GM18858 (cell line): Measurements from ENCODE around the gene SH2B3.
A peak's percentile ranks its signal among the peaks of the same experiment; 100 is the strongest.

ENCODE experiments used
- ATAC-seq: cut with Tn5 transposase; IDR thresholded peaks from one replicate; pipeline ENCODE4 v1.9.1; 2021; ENCODE audit not compliant: unreplicated experiment

The SH2B3 gene

DNA sequence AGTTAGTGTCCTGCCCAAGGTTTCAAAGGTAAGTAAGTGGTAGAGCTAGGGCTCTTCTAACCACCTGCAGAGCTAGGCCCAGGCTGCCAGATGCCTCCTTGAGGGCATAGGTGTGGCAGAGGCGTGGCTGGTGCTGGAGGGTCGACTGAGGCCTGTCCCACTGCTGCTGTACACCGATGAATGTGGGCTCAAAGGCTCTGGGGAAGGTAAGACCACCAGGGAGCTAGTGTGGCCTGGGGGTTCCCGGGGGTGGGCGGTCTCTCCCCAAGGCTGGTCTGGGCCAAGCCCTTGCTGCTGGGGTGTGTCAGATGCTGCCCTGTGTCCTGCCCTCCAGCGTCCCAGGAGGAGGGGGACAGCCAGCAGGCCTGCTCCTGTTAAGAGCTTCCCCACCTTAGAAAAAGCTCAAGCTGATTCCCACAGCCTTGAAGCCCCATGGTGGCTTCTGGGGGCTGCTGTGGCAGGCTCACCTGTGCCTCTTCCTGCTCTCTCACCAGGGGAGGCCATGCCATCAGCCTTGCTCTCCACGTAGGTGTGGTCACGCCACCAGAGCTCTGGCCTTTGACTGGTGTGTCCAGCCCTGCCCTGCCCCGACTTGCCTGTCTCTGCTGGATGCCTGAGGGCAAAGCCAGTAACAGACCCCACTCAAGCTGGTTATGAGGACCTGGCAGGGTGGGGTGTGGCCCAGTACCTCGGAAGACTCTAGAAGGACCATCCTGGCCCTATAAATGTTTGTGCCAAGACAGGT is 36.8 kb downstream of the SH2B3 start:
- ATAC-seq = no peak

DNA sequence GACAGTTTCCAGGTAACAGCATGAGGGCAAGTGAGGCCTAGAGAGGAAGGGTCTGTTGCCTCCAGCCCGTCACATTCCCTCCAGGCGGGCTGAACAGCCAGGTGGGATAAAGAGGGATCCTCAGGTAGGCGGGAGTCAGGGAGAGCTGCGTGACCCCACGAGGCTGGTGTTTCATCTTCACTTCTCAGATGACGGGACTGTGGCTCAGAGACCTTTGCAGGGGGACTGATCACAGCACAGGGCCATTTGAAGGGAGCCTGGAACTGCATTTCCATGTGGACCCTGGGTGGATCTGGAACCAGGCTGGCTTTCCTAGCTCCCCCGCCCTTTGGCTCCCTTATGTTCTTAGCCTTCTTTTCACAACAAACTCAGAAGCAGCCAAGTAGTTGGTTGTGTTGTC is 37.4 kb downstream of the SH2B3 start:
- ATAC-seq = no peak

DNA sequence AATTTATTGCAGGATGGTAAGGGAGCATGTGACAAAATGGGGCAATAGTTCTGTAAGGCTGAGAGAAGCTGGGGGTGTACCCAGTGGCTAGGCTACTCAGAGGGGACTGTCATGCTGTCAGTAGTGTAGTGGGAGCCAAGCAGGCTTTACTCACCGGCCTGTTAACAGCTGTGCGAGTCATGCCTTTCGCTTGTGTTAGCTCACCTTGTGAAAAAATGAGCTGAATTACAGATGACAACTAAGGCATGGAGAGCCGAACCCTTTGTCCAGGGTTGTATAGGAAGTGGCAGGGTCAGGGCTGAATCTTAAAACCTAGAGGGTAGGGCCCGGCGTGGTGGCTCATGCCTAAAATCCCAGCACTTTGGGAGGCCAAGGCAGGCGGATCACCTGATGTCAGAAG is 37.9 kb downstream of the SH2B3 start:
- ATAC-seq = no peak

DNA sequence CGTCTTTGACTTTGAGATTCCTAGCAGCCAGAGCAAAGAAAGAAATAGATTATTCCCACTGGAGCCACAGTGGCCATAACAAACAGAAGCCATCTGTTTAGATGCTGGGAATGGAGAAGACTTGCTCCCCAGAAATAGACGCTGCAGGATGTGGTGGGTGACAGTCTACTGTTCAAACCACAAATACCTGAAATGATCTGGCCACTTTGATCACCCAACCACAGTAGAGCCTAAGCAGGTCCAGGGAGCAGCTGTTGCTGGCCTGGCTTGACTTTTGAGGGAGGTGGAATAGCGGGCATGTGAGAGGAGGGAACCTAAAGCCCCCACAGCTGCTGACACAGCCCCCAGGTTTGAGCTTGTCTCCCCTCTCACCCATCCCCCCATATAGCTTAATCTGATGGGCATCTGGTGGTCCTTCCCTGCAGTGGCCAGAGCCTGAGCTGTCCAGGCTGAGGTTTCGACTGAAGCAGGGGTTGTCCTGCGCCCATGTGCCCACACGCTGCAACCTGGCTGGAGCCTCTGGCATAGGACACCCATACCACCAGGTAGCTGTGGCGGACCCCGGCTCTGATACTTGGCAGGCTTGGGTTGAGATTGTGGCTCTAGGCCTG is 38.7 kb downstream of the SH2B3 start:
- no peak for ATAC-seq

DNA sequence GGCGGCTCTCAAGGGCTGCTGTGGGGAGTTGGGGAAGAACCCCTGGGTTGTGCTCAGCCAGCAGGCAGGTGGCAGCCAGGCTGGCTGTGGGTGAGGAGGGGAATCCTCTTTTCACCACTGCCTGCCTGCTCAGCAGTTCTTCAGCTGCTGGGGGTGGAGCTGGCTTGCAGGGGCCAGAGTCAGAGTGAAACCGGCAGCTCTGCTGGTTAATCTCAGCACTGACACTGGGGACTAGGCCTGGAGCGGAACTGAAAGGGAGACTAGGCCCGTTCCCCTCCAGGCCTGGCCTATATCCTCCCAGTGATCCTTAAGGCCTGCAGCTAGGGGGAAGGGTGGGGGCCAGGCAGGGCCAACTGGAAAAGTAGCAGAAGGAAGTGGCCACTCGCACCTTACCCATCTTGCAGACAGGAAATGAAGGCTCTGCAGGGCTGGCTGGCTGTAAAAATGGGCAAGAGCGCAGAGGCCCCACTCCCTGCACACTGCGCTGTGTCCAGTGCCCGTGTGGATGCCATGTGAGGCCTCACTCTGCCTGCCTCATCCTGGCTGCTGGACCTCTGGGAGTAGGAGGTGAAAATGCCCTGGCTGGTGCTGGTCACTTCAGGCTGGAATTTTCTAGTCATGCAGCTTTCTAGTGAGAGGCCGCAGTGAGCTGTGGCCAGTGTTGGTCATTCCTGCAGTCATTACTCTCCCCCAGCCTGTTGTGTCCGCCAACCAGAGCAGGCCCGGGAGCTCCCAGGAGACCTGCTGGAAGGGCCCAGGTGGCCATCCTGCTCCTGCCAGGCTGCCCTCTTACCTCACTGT is 39.4 kb downstream of the SH2B3 start:
- peak; percentile 79 for ATAC-seq

DNA sequence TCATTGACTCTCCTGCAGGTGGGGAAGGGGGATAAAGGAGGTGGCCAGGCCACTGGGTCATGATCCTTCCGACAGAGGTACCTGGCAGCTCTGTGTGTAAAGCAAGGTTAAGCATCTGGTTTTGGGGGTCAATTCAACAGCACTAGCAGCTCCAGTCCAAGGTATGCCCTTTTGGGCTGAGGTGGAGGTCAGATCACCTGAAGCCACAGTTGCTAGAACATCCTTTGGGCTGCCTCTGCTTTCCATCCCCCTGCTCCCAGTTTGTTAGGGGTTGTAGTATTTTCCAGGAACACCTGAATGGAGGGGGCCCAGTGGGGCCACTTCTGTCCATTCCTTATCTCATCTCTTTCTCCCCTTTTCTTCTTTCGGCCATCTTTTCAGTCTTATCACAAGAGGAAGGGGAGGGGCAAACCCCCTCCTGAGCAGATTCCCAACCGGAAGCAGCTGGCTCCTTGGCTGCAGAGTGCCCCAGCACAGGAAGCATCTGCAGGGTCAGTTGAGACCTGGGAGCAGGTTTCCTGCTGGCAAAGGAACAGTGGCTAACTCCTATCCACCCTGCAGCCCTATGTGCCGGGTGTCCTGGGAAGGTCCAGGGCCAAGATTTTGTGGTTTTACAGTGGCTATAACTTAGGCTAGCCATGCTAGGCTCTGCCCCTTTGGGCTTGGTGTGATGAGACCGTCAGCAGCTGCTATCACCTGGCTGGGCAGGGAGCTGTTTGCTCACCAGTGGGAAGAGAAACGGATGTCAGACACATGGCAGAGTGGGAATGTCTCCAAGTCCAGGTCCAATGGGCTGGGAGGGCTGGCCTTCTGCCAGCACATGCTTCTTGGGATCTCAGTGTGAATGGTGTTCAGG is 40.2 kb downstream of the SH2B3 start:
- no peak for ATAC-seq

DNA sequence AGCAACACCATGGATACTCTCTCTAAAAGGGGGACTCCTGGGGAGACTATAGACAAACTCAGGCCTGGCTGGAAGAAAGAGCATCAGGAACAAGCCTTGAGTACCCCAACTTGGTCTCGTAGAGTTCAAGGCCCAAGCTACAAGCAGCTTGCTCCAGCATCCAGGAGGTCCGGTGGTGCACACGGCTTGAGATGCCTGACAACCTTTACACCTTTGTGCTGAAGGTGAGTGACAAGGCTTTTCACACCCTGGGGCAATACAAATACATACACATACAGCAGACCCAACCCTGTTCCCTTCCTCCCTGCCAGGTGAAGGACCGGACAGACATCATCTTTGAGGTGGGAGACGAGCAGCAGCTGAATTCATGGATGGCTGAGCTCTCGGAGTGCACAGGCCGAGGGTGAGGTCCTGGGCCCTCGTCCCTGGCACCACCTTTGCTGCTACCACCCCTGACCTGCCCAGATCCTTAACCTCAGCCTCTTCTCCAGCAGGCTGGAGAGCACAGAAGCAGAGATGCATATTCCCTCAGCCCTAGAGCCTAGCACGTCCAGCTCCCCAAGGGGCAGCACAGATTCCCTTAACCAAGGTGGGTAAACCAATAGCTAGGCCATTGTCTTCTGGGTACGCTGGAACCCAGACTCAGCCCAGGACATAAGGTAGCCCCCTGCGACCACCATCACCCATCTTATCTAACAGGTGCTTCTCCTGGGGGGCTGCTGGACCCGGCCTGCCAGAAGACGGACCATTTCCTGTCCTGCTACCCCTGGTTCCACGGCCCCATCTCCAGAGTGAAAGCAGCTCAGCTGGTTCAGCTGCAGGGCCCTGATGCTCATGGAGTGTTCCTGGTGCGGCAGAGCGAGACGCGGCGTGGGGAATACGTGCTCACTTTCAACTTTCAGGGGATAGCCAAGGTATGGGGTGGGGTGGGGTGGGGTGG is 41.2 kb downstream of the SH2B3 start:
- no peak for ATAC-seq

DNA sequence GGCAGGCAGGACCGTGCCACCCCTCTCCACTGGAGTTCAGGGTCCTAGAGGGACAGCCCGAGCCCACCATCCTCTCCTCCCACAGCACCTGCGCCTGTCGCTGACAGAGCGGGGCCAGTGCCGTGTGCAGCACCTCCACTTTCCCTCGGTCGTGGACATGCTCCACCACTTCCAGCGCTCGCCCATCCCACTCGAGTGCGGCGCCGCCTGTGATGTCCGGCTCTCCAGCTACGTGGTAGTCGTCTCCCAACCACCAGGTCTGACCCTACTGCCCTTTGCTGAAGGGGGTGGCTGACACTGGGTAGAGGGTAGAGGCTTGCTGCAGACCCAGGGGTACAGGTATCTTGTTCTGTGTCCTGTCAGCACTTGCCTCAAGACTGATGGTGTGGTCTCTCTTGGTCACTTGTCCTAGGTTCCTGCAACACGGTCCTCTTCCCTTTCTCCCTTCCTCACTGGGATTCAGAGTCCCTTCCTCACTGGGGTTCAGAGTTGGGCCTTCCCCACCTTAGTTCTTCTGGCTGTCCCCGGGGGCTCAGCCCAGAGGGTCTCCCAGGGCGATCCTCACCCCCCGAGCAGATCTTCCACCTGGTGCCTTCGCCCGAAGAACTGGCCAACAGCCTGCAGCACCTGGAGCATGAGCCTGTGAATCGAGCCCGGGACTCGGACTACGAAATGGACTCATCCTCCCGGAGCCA is 42.0 kb downstream of the SH2B3 start:
- no peak for ATAC-seq

DNA sequence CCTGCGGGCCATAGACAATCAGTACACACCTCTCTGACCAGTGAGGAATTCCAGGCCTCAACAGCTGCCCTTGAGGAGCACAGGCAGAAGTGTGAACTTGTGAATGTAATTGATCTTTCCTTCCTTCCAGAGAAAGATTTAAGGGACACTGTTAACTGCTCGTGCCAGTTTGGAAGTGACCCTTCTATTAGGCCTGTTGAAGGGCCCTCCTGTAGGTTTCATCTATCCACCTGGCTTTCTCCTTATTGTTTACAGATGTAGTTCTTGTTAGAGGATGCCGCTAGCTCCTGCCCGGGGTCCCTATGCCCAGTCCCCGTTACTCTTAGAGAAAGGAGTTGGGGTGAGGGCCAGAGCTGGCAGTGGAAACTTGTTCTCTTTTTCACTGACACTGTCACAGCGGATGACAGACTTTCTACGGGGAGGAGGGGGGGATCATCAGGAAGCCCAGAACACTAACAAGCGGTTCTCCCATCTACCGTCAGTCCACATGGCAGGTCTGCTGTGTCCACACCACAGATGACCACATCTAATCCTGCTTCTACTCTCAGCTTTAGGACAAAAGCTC is 42.6 kb downstream of the SH2B3 start:
- no peak for ATAC-seq

DNA sequence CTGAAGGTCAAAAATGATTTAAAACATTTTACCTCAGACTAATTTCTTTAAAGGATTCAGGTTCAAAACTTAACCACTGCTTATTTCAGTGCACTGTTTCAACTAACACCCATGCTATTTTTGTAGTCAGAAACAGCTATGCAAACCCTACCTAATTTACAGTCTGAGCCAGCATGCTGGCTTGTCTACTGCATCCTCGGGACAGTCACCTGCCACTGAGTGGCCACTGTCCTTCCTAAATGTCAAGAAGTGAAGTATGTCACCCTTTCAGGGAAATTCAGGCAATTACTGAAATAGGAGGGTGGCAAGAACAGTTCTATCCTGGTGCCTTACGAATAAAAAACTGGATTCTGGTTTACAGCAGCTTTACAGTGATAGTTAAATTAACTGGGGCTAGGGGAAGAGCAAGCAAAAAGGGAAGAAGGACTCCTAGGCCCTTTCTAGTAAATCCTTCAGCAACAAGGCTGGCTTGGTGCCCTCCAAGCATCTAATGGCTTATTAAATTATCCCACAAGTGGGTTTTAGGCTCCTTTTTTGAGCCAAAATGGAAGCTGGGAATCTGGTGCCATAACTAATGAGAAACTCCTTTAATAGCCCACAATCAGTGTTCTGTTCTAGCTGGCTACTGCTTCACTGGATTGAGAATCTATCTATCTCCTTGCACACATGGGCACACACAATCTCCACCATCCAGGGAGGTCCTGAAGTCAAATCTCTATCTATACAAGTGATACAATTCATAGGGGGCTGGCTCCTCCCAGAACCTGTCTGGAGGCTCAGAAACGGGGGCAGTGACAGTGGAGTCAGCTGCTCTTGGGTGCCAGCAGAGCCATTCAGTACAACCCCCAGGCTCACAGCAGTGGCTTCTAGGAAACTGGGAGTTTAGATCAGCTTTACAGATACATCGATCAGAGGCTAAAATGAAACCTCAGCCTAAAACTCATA is 43.4 kb downstream of the SH2B3 start:
- ATAC-seq = no peak

DNA sequence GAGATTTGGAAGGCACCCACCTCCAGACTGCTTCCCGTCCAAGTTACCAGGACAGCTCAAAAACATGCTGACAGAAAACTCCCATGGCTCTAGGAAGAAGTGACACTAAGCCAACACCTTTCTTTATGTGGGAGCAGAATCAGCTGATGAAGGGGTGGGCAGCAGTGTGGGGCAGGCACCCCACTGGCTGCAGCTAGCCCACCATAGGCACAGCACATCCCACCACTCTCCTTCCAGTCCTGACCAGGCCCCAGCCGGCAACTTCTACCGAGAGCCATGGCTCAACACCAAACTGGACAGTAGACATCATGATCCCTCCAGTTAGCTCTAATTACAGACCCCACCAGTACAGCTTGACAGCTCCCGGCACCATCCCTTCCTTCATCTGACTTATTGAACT is 45.0 kb downstream of the SH2B3 start:
- ATAC-seq = no peak

DNA sequence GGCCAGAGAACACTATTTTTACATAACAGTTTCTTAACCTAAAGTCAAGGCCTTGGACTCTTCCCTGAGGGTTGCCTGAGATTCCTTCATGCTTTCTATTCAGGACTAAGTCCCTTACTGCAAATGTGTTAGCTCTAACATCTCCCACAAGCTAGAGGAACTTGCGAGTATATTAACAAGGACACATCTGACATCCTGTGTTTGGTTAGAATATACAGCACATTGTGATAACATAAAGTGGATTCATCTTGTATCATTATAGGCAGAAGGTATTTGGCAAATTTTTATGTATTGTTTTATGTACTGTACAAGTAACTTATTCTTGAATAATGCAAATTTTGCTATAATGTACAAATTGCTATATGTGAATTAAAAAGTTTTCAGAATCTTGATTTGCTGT is 45.5 kb downstream of the SH2B3 start:
- ATAC-seq = no peak

DNA sequence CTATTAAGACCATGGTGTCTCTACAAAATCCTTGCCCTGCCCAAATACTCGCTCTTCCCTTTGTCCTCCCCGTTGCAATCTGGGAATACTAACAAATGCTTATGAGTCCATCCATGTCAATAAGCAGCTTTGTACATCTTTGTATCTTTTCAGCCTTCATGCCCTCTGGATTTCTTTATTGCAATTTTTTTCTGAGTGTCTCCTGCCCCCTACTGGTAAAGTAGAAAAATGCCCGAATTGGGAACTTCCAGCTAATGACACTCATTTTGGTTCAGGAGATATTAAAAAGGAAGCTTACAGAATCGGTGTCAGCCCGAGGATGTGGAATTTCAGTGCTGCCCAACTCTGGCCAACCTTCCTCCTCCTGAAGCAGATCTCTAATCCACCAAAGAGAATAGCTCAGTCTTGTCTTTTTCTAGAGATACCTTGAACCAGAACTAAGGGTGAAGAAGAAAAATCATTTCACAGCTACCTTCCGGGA is 46.0 kb downstream of the SH2B3 start:
- no peak for ATAC-seq

DNA sequence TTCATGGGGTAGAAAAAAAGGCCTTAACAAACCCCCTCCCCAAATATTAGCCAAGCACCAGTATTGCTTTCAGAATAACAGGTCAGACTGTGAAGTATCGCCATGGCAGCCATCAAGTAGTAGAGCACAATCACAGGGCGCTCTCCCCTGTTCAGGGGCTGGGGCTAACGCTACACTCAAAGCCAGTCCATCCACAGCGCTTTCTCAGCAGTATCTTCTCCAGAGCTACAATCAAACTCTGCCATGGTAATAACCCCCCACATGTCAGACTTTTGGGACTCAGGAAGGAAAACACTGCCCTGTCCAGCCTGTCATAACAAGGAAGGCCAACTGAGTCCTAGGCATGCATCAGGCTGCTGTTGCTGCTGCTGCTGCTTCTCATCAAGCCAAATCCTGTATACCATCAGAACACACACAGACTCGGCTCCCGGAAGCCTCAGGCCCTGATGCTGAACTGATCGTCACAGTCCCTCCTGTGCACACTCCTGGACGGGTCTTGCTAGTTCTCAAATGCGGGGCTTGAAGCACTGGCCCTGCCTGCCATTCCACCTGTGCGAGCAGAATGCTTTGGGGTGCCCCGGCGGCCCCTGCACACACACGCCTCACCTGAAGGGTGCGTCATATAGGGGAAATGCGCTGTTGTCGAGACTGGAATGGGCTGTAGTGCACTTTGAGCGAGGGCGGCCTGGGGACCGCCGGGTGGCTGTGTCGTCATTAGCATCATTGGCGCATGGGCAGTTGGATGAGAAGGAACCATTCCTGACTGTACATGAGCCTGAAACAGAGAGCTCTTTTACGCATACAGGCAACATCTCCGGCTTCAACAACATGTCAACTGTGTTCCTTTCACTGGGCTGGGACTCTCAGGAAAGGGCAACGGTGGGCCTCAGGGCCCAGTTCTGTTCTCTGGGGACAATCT is 47.6 kb downstream of the SH2B3 start:
- ATAC-seq = no peak

DNA sequence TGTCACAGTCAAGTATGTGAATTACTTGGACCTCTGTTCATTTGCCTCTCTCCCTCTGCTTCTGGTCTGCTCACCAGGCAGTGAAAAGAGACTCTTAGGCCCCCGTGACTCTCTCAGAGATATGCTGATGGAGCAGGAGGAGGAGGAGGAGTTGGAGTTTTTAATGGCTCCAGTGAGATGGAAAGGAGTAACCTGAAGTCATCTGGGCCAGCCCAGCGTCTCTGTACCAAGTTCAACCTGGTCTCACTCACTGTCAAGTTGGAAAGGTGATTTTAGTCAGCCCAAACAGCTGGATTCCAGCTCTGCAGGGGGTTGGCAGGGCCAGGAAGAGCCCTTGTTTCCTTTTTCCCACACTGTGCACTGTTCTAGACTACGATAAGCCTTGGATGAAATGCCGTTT is 48.6 kb downstream of the SH2B3 start:
- ATAC-seq = no peak

DNA sequence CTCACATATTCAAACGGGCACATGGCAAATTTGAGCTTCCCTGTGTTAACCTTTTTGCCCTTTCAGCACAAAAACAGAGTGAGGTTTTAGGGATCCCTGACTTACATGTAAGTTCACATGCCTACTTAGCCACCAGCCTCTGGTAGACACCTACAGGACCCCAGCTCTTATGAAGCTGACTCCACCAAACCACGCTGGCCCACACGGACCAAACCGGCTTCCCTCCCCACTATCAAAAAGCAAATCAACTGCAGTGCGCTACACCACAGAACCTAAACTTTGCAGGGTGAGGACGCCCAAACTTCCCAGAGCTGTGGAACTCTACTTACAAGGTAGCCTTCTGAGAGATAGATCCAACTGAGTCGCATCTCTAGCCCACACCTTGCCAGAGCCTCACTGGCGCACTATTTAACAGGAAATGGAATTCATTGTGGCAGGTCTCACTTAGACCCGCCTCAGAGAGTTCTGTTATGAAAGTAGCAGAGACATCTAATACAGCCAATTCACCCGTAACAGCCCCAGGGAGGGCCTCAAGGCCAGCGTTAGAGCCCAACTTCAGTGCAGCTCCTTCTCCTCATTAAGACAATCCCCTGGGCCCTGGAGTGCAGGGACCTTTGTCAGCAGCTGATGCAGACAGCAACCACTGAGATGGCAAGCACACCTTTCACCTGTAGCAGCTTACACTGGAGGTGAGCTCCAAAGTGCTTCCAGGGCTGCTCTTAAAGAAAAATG is 49.2 kb downstream of the SH2B3 start:
- no peak for ATAC-seq
